Ishikawa (cell line): ENCODE measurements around the gene RPRD1B.

Experiments used
- CREB1 ChIP-seq: IDR thresholded peaks from 2 replicates; pipeline ENCODE4 v1.6.1; 2012; ENCODE audit warnings: low read depth
- EP300 ChIP-seq: IDR thresholded peaks from 2 replicates; pipeline ENCODE4 v1.6.1; 2012; ENCODE audit warnings: borderline replicate concordance
- TAF1 ChIP-seq: IDR thresholded peaks from 2 replicates; pipeline ENCODE4 v1.6.1; 2012; ENCODE audit warnings: low read depth, mild to moderate bottlenecking
- TEAD4 ChIP-seq: IDR thresholded peaks from 2 replicates; pipeline ENCODE4 v1.6.1; 2012
- YY1 ChIP-seq: IDR thresholded peaks from 2 replicates; pipeline ENCODE4 v1.6.1; 2012; ENCODE audit warnings: low read depth
- TF ChIP-seq, protein P1 (sequence below): IDR thresholded peaks from 2 replicates; pipeline ENCODE4 v1.6.1; 2012
- TF ChIP-seq, protein P2 (sequence below): IDR thresholded peaks from 2 replicates; pipeline ENCODE4 v1.6.1; 2012; ENCODE audit warnings: low read depth, mild to moderate bottlenecking

DNA sequence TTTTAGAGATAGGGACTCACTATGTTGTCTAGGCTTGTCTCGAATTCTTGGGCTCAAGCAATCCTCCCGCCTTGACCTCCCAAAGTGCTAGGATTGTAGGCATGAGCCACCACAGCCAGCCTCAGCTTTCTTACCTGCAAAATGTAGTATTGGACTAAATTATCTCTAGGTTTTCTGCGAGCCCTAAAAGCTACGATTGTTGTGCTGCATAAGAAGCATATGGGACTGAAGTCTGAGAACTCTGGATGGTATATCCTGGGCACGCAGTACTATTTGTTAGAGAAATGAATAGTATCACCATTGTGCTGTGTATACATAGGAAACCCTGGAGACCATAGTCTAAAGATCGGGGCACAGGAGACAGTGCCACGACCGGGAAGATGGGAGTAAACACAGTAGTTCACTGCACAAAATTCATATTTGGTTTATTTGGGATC lies 60.1 kb downstream of the RPRD1B start:
- no peak for TF ChIP-seq TEAD4
- TF ChIP-seq, protein P1, sequence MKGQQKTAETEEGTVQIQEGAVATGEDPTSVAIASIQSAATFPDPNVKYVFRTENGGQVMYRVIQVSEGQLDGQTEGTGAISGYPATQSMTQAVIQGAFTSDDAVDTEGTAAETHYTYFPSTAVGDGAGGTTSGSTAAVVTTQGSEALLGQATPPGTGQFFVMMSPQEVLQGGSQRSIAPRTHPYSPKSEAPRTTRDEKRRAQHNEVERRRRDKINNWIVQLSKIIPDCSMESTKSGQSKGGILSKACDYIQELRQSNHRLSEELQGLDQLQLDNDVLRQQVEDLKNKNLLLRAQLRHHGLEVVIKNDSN, result no peak
- no peak for TF ChIP-seq TAF1
- TF ChIP-seq EP300, result no peak
- no peak for TF ChIP-seq CREB1
- TF ChIP-seq YY1, result no peak
- TF ChIP-seq, protein P2, sequence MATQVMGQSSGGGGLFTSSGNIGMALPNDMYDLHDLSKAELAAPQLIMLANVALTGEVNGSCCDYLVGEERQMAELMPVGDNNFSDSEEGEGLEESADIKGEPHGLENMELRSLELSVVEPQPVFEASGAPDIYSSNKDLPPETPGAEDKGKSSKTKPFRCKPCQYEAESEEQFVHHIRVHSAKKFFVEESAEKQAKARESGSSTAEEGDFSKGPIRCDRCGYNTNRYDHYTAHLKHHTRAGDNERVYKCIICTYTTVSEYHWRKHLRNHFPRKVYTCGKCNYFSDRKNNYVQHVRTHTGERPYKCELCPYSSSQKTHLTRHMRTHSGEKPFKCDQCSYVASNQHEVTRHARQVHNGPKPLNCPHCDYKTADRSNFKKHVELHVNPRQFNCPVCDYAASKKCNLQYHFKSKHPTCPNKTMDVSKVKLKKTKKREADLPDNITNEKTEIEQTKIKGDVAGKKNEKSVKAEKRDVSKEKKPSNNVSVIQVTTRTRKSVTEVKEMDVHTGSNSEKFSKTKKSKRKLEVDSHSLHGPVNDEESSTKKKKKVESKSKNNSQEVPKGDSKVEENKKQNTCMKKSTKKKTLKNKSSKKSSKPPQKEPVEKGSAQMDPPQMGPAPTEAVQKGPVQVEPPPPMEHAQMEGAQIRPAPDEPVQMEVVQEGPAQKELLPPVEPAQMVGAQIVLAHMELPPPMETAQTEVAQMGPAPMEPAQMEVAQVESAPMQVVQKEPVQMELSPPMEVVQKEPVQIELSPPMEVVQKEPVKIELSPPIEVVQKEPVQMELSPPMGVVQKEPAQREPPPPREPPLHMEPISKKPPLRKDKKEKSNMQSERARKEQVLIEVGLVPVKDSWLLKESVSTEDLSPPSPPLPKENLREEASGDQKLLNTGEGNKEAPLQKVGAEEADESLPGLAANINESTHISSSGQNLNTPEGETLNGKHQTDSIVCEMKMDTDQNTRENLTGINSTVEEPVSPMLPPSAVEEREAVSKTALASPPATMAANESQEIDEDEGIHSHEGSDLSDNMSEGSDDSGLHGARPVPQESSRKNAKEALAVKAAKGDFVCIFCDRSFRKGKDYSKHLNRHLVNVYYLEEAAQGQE, result no peak
